Gastrocnemius medialis (tissue), 4 donors: ENCODE results near the gene ABCB8.

ENCODE experiments used
- CTCF ChIP-seq, 5 experiments: fragments of 450-650 bp in 3 of 5; fragments of 200-600 bp in 2 of 5; sonication (generic) in 2 of 5; IDR thresholded peaks in 4 of 5; conservative IDR thresholded peaks in 1 of 5; 1 replicate in 4 of 5; 2 replicates in 1 of 5; pipeline ENCODE4 v1.5.1; 2016 to 2019; ENCODE audit warnings: antibody characterized with exemption in 5 of 5, mild to moderate bottlenecking in 3 of 5, moderate library complexity in 3 of 5
- POLR2A ChIP-seq, 2 donors: fragments of 450-650 bp; IDR thresholded peaks; one replicate each; pipeline ENCODE4 v1.6.1; 2017; ENCODE audit warnings: antibody characterized with exemption in 2 of 2, mild to moderate bottlenecking in 2 of 2, moderate library complexity in 2 of 2

GRCh38 chr7:151056283-151056665 lies 28.0 kb downstream of the ABCB8 start:
- TF ChIP-seq CTCF (IDR thresholded peaks at IDR 0.05 in 4 of 5, conservative IDR thresholded peaks at IDR 0.05 in 1 of 5) = no peak
- no peak for TF ChIP-seq POLR2A (IDR thresholded peaks at IDR 0.05)
